Stomach (tissue), 4 donors: Measurements from ENCODE around the gene IL17RB.

ENCODE experiments used
- EP300 ChIP-seq: sonication (generic); formaldehyde crosslinking; IDR thresholded peaks from one replicate; pipeline ENCODE4 v1.6.1; 2017; ENCODE audit warnings: antibody characterized with exemption
- POLR2A ChIP-seq, 4 donors: fragments of 450-650 bp; IDR thresholded peaks; one replicate each; pipeline ENCODE4 v1.6.1; 2016; ENCODE audit warnings: antibody characterized with exemption in 4 of 4, control low read depth in 2 of 4, mild to moderate bottlenecking in 1 of 4, moderate library complexity in 1 of 4
- POLR2AphosphoS5 ChIP-seq, 3 donors: sonication (generic); formaldehyde crosslinking; IDR thresholded peaks; one replicate each; pipeline ENCODE4 v1.6.1; 2016; ENCODE audit warnings: antibody characterized with exemption in 3 of 3
- TF ChIP-seq, protein P1 (sequence below), 7 experiments: fragments of 450-650 bp in 4 of 7; fragments of 200-600 bp in 3 of 7; sonication (generic) in 3 of 7; IDR thresholded peaks; one replicate each; pipeline ENCODE4 v1.5.1; 2016 to 2019; ENCODE audit warnings: antibody characterized with exemption in 7 of 7, control low read depth in 2 of 7, mild to moderate bottlenecking in 1 of 7

DNA sequence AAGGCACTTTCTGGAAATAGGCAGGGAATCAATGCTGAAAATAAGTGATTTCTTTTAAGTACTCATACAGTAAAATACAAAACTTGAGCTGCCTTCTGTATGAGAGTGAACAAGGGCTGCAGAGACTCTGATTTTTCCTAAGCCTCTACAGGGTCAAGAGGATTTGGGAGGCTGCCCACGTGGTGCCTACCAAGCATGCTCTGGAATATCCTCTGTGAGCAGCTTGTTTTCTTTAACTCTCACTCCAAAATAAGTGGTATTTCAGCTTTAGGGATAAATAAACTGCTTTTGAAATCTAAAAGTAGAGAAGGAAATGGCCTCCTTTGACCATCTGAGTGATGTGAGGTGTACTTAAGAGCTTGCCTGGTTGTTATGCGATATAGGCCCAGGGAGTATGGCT lies 53.4 kb downstream of the IL17RB start:
- TF ChIP-seq EP300 (no peak), POLR2A (IDR thresholded peaks at IDR 0.05) (no peak), POLR2AphosphoS5 (IDR thresholded peaks at IDR 0.05) (no peak)
- TF ChIP-seq, protein P1, sequence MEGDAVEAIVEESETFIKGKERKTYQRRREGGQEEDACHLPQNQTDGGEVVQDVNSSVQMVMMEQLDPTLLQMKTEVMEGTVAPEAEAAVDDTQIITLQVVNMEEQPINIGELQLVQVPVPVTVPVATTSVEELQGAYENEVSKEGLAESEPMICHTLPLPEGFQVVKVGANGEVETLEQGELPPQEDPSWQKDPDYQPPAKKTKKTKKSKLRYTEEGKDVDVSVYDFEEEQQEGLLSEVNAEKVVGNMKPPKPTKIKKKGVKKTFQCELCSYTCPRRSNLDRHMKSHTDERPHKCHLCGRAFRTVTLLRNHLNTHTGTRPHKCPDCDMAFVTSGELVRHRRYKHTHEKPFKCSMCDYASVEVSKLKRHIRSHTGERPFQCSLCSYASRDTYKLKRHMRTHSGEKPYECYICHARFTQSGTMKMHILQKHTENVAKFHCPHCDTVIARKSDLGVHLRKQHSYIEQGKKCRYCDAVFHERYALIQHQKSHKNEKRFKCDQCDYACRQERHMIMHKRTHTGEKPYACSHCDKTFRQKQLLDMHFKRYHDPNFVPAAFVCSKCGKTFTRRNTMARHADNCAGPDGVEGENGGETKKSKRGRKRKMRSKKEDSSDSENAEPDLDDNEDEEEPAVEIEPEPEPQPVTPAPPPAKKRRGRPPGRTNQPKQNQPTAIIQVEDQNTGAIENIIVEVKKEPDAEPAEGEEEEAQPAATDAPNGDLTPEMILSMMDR (IDR thresholded peaks at IDR 0.05) = no peak
